Measurements from ENCODE around the gene MRC1. TPM values are rescaled to one million over a fixed set of nuclear protein-coding genes. Genes with fewer than 3 reads are reported as not detected.

Gene MRC1
- total RNA-seq, 4 donors from 2014 or later, result 9.8 to 88.6 (median 50.3) TPM

DNA sequence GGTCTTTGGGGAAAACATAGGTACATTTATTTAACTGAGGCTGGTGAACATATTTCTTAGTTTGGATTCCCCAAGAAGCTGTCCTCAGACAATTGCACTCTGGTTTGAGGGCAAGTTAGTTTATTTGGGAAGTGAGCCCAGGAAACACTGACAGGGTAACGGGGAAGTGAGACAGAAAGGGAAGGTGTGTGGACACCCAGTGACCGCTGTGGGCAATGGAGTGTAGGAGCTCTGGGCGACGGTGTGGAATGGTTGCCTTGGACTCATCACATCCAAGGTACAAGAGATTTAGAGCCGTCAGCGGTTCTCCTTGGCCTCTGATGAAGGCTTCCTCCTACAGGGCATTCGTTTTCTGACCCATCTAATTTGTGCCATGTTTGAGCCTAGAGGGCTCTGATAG, 7.1 kb downstream of the MRC1 start:
- Histone ChIP-seq H3K36me3 (no peaks in the 10 kb centered on the region), H3K27me3 (no peaks in the 10 kb centered on the region), H3K4me1 (no peaks in the 10 kb centered on the region), H3K4me3 (no peak overlapping the region), H3K9me3 (no peaks in the 10 kb centered on the region), H3K27ac (no peak overlapping the region)
- WGBS, 2 donors (ENCODE audit: low coverage in 1 of 2), result 73 to 75% methylated on average over 4 of the region's 7 CpGs
- TF ChIP-seq, protein P1, sequence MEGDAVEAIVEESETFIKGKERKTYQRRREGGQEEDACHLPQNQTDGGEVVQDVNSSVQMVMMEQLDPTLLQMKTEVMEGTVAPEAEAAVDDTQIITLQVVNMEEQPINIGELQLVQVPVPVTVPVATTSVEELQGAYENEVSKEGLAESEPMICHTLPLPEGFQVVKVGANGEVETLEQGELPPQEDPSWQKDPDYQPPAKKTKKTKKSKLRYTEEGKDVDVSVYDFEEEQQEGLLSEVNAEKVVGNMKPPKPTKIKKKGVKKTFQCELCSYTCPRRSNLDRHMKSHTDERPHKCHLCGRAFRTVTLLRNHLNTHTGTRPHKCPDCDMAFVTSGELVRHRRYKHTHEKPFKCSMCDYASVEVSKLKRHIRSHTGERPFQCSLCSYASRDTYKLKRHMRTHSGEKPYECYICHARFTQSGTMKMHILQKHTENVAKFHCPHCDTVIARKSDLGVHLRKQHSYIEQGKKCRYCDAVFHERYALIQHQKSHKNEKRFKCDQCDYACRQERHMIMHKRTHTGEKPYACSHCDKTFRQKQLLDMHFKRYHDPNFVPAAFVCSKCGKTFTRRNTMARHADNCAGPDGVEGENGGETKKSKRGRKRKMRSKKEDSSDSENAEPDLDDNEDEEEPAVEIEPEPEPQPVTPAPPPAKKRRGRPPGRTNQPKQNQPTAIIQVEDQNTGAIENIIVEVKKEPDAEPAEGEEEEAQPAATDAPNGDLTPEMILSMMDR (IDR thresholded peaks at IDR 0.05), result no peak
- TF ChIP-seq POLR2A (IDR thresholded peaks at IDR 0.05), result no peak
- no peak for TF ChIP-seq EP300 (IDR thresholded peaks at IDR 0.05)
- TF ChIP-seq POLR2AphosphoS5 (IDR thresholded peaks at IDR 0.05), result no peak
- no peak for ATAC-seq

DNA sequence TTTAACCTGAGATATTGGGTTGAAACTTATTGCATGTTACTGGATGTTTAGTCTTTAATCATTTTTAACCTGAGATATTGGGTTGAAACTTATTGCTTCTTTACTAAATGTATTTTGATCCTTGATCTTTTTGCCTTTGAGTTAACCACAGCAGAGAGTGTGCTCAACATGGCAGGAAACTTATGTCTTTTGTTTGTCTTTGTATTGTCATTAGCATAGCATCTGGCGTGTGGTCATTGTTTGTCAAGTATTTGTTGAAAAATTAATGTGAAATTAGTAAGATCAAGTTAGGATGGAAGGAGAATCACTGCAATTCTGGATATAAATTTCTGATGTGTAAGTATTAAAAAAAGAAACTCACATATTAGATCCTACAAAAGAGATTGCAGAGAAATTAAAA, 8.2 kb downstream of the MRC1 start:
- Histone ChIP-seq H3K4me1 (no peaks in the 10 kb centered on the region), H3K27ac (no peak overlapping the region), H3K9me3 (no peaks in the 10 kb centered on the region), H3K36me3 (no peaks in the 10 kb centered on the region), H3K4me3 (no peak overlapping the region), H3K27me3 (no peaks in the 10 kb centered on the region)
- WGBS, 2 donors (ENCODE audit: low coverage in 1 of 2), result 52 to 75% methylated on average over 1 of the region's 1 CpG
- ATAC-seq, result no peak
- TF ChIP-seq, protein P1 (IDR thresholded peaks at IDR 0.05), result no peak
- TF ChIP-seq POLR2A (IDR thresholded peaks at IDR 0.05) (no peak), EP300 (IDR thresholded peaks at IDR 0.05) (no peak), POLR2AphosphoS5 (IDR thresholded peaks at IDR 0.05) (no peak)

DNA sequence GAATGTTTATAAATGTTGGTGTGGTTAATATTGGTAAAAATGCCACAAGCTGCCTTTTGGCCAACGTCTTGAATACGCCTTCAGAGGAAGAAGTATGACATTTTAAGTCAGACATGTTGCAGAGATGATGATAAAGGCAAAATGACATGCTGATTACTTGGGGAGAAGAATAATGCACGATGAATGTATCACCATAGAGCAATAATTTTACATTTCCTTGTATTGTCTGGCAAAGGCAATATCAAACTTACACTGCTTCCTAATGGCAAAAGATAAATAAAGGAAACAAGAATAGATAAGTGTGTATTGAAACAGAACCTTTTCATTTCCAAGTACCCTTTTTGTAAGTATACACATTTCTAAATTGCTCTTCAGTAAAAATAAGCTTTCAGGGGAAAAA, 8.6 kb downstream of the MRC1 start:
- 55 to 67% methylated on average over 3 of the region's 3 CpGs for WGBS, 2 donors (ENCODE audit: low coverage in 1 of 2)

DNA sequence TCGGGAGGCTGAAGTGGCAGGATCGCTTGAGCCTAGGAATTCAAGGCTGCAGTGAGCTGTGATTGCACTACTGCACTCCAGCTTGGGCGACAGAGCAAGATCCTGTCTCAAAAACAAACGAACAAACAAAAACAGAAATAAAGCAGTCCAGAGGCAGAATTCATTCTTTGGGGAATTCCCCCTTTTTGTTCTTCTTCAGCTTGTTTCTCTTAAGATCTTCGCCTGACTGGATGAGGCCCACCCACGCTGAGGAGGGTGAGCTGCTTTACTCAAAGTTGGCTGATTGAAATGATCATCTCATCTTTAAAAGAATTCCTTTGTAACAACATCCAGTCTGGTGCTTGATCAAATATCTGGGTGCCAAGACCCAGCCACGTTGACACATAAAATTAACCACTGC, 10.7 kb downstream of the MRC1 start:
- Histone ChIP-seq H3K27me3 (no peaks in the 10 kb centered on the region), H3K4me3 (no peak overlapping the region), H3K9me3 (no peaks in the 10 kb centered on the region), H3K27ac (no peak overlapping the region), H3K36me3 (no peaks in the 10 kb centered on the region), H3K4me1 (no peaks in the 10 kb centered on the region)
- no peak for ATAC-seq
- 53 to 84% methylated on average over 4 to 7 of the region's 7 CpGs for WGBS, 2 donors (ENCODE audit: low coverage in 1 of 2)
- no peak for TF ChIP-seq POLR2AphosphoS5 (IDR thresholded peaks at IDR 0.05)
- no peak for TF ChIP-seq EP300 (IDR thresholded peaks at IDR 0.05)
- TF ChIP-seq, protein P1 (IDR thresholded peaks at IDR 0.05), result no peak
- TF ChIP-seq POLR2A (IDR thresholded peaks at IDR 0.05), result no peak

More for the DNA sequence above, 8.6 kb downstream of the MRC1 start:
- no peaks in the 10 kb centered on the region for H3K4me1 ChIP-seq
- no peaks in the 10 kb centered on the region for H3K36me3 ChIP-seq
- TF ChIP-seq, protein P1 (IDR thresholded peaks at IDR 0.05), result no peak
- no peak for TF ChIP-seq POLR2AphosphoS5 (IDR thresholded peaks at IDR 0.05)
- TF ChIP-seq EP300 (IDR thresholded peaks at IDR 0.05), result no peak
- TF ChIP-seq POLR2A (IDR thresholded peaks at IDR 0.05), result no peak
- ATAC-seq, result no peak
- no peaks in the 10 kb centered on the region for H3K27me3 ChIP-seq
- H3K9me3 ChIP-seq, result no peaks in the 10 kb centered on the region
- no peak overlapping the region for H3K27ac ChIP-seq
- no peak overlapping the region for H3K4me3 ChIP-seq

DNA sequence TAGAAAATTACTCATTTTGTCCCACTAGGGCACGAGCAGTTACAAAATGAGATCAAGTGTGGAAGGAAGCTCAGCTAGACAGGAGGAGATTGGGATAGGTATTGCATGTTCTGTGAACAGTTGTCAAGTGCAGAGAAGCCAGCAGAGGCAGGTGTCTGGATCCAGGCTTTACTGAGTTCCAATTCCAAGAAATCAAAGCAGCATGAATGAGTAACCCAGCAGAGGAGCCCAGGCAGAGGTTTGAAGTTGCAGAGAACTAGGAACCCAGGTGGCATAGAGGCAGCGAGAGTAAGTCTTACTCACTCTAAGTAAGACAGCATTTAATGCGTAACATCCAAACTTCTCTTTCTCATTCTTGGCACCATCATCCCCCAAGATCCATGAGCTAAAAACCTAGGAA, 11.8 kb downstream of the MRC1 start:
- 71 to 100% methylated on average over 2 to 3 of the region's 3 CpGs for WGBS, 2 donors (ENCODE audit: low coverage in 1 of 2)
- H3K36me3 ChIP-seq, result no peaks in the 10 kb centered on the region
- TF ChIP-seq POLR2AphosphoS5 (IDR thresholded peaks at IDR 0.05) (no peak), EP300 (IDR thresholded peaks at IDR 0.05) (no peak)
- no peaks in the 10 kb centered on the region for H3K27me3 ChIP-seq
- no peak overlapping the region for H3K4me3 ChIP-seq
- no peaks in the 10 kb centered on the region for H3K9me3 ChIP-seq
- H3K27ac ChIP-seq, result no peak overlapping the region
- H3K4me1 ChIP-seq, result no peaks in the 10 kb centered on the region
- ATAC-seq, result no peak

All from gastroesophageal sphincter (tissue), 4 donors.